ENCODE results near the gene CPT1B.
"Not testable (repeated sequence)": the region's sequence is repeated elsewhere in the genome, so short reads cannot be mapped to it uniquely, and the experiment has no call there.

DNA sequence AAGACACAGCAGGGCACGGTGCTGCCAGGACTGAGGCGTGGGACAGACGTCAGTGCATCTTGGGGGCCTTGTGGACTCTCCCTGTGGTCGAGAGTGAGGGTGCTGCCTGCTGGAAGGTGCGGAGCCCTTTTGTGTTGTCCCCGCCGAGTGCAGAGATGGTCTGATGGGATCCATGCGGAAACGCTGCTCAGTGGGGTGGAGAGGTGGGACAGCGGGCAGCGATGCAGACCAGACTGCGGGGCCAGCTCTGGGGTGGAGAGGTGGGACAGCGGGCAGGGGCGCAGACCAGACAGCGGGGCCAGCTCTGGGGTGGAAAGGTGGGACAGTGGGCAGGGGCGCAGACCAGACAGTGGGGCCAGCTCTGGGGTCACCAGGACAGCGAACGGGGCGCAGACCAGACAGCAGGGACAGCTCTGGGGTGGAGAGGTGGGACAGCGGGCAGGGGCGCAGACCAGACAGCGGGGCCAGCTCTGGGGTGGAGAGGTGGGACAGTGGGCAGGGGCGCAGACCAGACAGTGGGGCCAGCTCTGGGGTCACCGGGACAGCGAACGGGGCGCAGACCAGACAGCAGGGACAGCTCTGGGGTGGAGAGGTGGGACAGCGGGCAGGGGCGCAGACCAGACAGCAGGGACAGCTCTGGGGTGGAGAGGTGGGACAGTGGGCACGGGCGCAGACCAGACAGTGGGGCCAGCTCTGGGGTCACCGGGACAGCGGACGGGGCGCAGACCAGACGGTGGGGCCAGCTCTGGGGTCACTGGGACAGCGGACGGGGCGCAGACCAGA lies 30.0 kb upstream of the CPT1B start:
- TF ChIP-seq CTCF (IDR thresholded peaks at IDR 0.05; ENCODE audit: insufficient read depth, low read depth, low read length); EZH2 (IDR thresholded peaks at IDR 0.05; ENCODE audit: insufficient read depth, low read length): not testable (repeated sequence)
